Fibroblast of lung (primary cell): ENCODE measurements around the gene MREG. TPM values are rescaled to one million over a fixed set of nuclear protein-coding genes. Genes with fewer than 3 reads are reported as not detected.

Experiments used
- DNase-seq, 2 donors: peaks; one replicate each; pipeline versions ENCODE4 v3.0.0 to v3.0.0-alpha.2; 2010; ENCODE audit warnings: low read depth in 2 of 2
- H2AFZ ChIP-seq: 2 replicates; pipeline ENCODE4 v1.5.1; 2012; ENCODE audit warnings: low read length, control low read depth, inconsistent platforms
- H3K27ac ChIP-seq: 2 replicates; pipeline ENCODE4 v1.5.1; 2011; ENCODE audit warnings: low read length, control low read depth; ENCODE audit not compliant: insufficient read depth
- H3K27me3 ChIP-seq: 2 replicates; pipeline ENCODE4 v1.5.1; 2011; ENCODE audit warnings: mild to moderate bottlenecking, low read length; ENCODE audit not compliant: control insufficient read depth, insufficient read depth
- H3K36me3 ChIP-seq: 2 replicates; pipeline ENCODE4 v1.5.1; 2011; ENCODE audit warnings: low read length; ENCODE audit not compliant: control insufficient read depth, insufficient read depth
- H3K4me1 ChIP-seq: 2 replicates; pipeline ENCODE4 v1.5.1; 2011; ENCODE audit warnings: low read length; ENCODE audit not compliant: control insufficient read depth, insufficient read depth; ENCODE audit errors: extremely low read depth
- H3K4me2 ChIP-seq: 2 replicates; pipeline ENCODE4 v1.5.1; 2011; ENCODE audit warnings: low read length, control low read depth; ENCODE audit not compliant: insufficient read depth; ENCODE audit errors: extremely low read depth
- H3K4me3 ChIP-seq, 4 experiments: fragments of 200-600 bp in 1 of 4; sonication (generic) in 1 of 4; replicated peaks in 1 of 4; 2 replicates each; pipeline ENCODE4 v1.5.1; 2011 to 2016; ENCODE audit warnings: low read length in 4 of 4, low read depth in 3 of 4, mild to moderate bottlenecking in 3 of 4, control low read depth in 2 of 4, inconsistent platforms in 1 of 4, mixed read lengths in 1 of 4; ENCODE audit not compliant: insufficient read depth in 1 of 4; ENCODE audit errors: control extremely low read depth in 1 of 4
- H3K79me2 ChIP-seq: 2 replicates; pipeline ENCODE4 v1.5.1; 2012; ENCODE audit warnings: mild to moderate bottlenecking, low read length, inconsistent platforms; ENCODE audit not compliant: control insufficient read depth, insufficient read depth
- H3K9ac ChIP-seq: 2 replicates; pipeline ENCODE4 v1.5.1; 2011; ENCODE audit warnings: mild to moderate bottlenecking, low read length, control low read depth; ENCODE audit not compliant: insufficient read depth
- H3K9me3 ChIP-seq: 2 replicates; pipeline ENCODE4 v1.5.1; 2012; ENCODE audit warnings: low read depth, low read length; ENCODE audit not compliant: control insufficient read depth, insufficient read depth
- H4K20me1 ChIP-seq: 2 replicates; pipeline ENCODE4 v1.5.1; 2011; ENCODE audit warnings: low read length; ENCODE audit not compliant: control insufficient read depth, insufficient read depth; ENCODE audit errors: extremely low read depth
- EZH2 ChIP-seq: IDR thresholded peaks from 2 replicates; pipeline ENCODE4 v1.5.1; 2012; ENCODE audit warnings: low read length, control low read depth, mild to moderate bottlenecking; ENCODE audit errors: missing control alignments
- polyA plus RNA-seq, 2 donors: library from polyadenylated mRNA; depleted of rRNA in 1 of 2; stranded (reverse) in 1 of 2; unstranded in 1 of 2; fragments of >200 nt; gene quantifications; 2 replicates each; pipeline ENCODE4 v1.2.1, GENCODE V29; 2011 to 2012; ENCODE audit warnings: missing spikeins in 1 of 2
- total RNA-seq: library from RNA; depleted of rRNA; stranded (reverse); fragments of >200 nt; gene quantifications from 2 replicates; pipeline ENCODE4 v1.2.1, GENCODE V29; 2014
- TF ChIP-seq, protein P1 (sequence below), 2 donors: IDR thresholded peaks in 1 of 2; conservative IDR thresholded peaks in 1 of 2; 1 replicate in 1 of 2; 2 replicates in 1 of 2; pipeline ENCODE4 v1.5.1; 2011 to 2012; ENCODE audit warnings: low read length in 2 of 2, control low read depth in 1 of 2, inconsistent platforms in 1 of 2, low read depth in 1 of 2, mild to moderate bottlenecking in 1 of 2

MREG gene
- total and polyA plus RNA-seq, 2 donors (not counting 1 experiment from before 2014, with no cell fraction given): 2.4 to 3.5 TPM

DNA sequence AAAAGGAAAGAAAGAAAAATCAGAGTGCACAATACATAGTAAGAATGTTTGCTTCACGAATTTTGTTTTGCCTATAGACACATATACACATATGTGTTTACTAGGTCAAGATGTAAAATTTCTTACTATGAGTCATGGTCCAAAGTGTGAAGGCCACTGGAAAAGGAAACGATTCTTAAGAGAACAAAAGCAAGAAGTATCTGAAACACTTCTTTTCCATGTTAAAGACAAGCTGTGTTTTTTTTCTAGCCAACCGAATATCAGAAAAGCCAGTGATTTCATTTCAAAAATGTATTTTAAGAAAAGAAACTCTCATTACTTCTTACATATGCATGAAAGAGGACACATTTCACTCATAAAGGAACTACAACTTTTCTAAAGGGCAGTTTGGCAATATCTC, 43.4 kb upstream of the MREG start:
- H3K4me3 ChIP-seq: no peak overlapping the region
- no peaks in the 10 kb centered on the region for H3K4me1 ChIP-seq
- H3K36me3 ChIP-seq: no peaks in the 10 kb centered on the region
- no peaks in the 10 kb centered on the region for H3K9me3 ChIP-seq
- H3K9ac ChIP-seq: no peak overlapping the region
- H2AFZ ChIP-seq: no peak overlapping the region
- no peak overlapping the region for H3K4me2 ChIP-seq
- no peak for DNase-seq
- no peaks in the 10 kb centered on the region for H4K20me1 ChIP-seq
- no peak for TF ChIP-seq EZH2
- TF ChIP-seq, protein P1, sequence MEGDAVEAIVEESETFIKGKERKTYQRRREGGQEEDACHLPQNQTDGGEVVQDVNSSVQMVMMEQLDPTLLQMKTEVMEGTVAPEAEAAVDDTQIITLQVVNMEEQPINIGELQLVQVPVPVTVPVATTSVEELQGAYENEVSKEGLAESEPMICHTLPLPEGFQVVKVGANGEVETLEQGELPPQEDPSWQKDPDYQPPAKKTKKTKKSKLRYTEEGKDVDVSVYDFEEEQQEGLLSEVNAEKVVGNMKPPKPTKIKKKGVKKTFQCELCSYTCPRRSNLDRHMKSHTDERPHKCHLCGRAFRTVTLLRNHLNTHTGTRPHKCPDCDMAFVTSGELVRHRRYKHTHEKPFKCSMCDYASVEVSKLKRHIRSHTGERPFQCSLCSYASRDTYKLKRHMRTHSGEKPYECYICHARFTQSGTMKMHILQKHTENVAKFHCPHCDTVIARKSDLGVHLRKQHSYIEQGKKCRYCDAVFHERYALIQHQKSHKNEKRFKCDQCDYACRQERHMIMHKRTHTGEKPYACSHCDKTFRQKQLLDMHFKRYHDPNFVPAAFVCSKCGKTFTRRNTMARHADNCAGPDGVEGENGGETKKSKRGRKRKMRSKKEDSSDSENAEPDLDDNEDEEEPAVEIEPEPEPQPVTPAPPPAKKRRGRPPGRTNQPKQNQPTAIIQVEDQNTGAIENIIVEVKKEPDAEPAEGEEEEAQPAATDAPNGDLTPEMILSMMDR (conservative IDR thresholded peaks at IDR 0.05 in 1 of 2, IDR thresholded peaks at IDR 0.05 in 1 of 2; ENCODE audit: low read depth in 1 of 2, low read length in 2 of 2): no peak
- no peak overlapping the region for H3K27ac ChIP-seq
- H3K27me3 ChIP-seq: no peaks in the 10 kb centered on the region
- H3K79me2 ChIP-seq: no peaks in the 10 kb centered on the region

- DNase-seq: no peak
- TF ChIP-seq, protein P1 (conservative IDR thresholded peaks at IDR 0.05 in 1 of 2, IDR thresholded peaks at IDR 0.05 in 1 of 2; ENCODE audit: low read depth in 1 of 2, low read length in 2 of 2): no peak
- no peak for TF ChIP-seq EZH2
- no peak overlapping the region for H3K4me3 ChIP-seq
Measured at GRCh38 chr2:216055680-216056079, 42.3 kb upstream of the MREG start.

GRCh38 chr2:216052420-216052819, 39.1 kb upstream of the MREG start:
- no peaks in the 10 kb centered on the region for H3K27me3 ChIP-seq
- H4K20me1 ChIP-seq: no peaks in the 10 kb centered on the region
- no peak overlapping the region for H3K27ac ChIP-seq
- H3K4me2 ChIP-seq: no peak overlapping the region
- TF ChIP-seq, protein P1 (conservative IDR thresholded peaks at IDR 0.05 in 1 of 2, IDR thresholded peaks at IDR 0.05 in 1 of 2; ENCODE audit: low read depth in 1 of 2, low read length in 2 of 2): no peak
- TF ChIP-seq EZH2: no peak
- no peak overlapping the region for H3K9ac ChIP-seq
- no peaks in the 10 kb centered on the region for H3K4me1 ChIP-seq
- no peak overlapping the region for H3K4me3 ChIP-seq
- DNase-seq: no peak
- no peaks in the 10 kb centered on the region for H3K79me2 ChIP-seq
- H2AFZ ChIP-seq: no peak overlapping the region
- H3K36me3 ChIP-seq: no peaks in the 10 kb centered on the region
- H3K9me3 ChIP-seq: no peaks in the 10 kb centered on the region

More at GRCh38 chr2:216055680-216056079, 42.3 kb upstream of the MREG start:
- Histone ChIP-seq H3K9me3 (no peaks in the 10 kb centered on the region), H3K27me3 (no peaks in the 10 kb centered on the region), H3K79me2 (no peaks in the 10 kb centered on the region), H3K36me3 (no peaks in the 10 kb centered on the region), H4K20me1 (no peaks in the 10 kb centered on the region), H3K27ac (no peak overlapping the region), H2AFZ (no peak overlapping the region), H3K4me2 (no peak overlapping the region), H3K4me1 (no peaks in the 10 kb centered on the region), H3K9ac (no peak overlapping the region)
